ENCODE data around the gene DHX57. TPM values are rescaled to one million over a fixed set of nuclear protein-coding genes. Genes with fewer than 3 reads are reported as not detected.
A peak's percentile ranks its signal among the peaks of the same experiment; 100 is the strongest.

The DHX57 gene
- total RNA-seq, 2 donors from 2014 or later: 18.5 to 19.0 TPM

DNA sequence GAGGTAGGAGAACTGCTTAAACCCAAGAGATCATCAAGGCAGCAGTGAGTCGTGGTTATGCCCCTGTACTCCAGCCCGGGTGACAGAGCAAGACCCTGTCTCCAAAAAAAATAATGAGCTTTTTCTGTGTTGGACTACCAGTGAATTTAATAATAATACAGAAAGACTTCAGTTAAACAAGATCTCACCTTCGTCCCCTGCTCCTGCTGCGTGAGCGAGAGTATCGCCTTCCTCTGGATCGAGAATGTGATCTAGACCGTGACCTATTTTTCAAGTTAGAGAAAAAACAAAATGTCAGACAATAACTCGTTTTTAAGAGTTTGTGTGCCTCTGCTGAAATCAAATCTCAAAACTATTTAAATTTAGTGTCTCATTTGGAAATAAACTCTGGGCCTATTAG lies 127.3 kb downstream of the DHX57 start:
- 82% methylated on average over 9 of the region's 9 CpGs for WGBS
- Histone ChIP-seq H3K4me1 (replicated peaks) (peaks cover 2% of the 10 kb centered on the region), H3K27me3 (replicated peaks; ENCODE audit: insufficient read depth) (no peaks in the 10 kb centered on the region), H3K36me3 (no peaks in the 10 kb centered on the region), H3K9me3 (no peaks in the 10 kb centered on the region), H3K4me3 (no peak overlapping the region), H3K27ac (peak overlapping the region in 1 of 2 donors; percentile 2)
- intact Hi-C loops (cut with DNase I): no loop called here
- no peak for DNase-seq (ENCODE audit: low spot score)
- TF ChIP-seq, protein P1, sequence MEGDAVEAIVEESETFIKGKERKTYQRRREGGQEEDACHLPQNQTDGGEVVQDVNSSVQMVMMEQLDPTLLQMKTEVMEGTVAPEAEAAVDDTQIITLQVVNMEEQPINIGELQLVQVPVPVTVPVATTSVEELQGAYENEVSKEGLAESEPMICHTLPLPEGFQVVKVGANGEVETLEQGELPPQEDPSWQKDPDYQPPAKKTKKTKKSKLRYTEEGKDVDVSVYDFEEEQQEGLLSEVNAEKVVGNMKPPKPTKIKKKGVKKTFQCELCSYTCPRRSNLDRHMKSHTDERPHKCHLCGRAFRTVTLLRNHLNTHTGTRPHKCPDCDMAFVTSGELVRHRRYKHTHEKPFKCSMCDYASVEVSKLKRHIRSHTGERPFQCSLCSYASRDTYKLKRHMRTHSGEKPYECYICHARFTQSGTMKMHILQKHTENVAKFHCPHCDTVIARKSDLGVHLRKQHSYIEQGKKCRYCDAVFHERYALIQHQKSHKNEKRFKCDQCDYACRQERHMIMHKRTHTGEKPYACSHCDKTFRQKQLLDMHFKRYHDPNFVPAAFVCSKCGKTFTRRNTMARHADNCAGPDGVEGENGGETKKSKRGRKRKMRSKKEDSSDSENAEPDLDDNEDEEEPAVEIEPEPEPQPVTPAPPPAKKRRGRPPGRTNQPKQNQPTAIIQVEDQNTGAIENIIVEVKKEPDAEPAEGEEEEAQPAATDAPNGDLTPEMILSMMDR (IDR thresholded peaks at IDR 0.05): no peak
- no peak for TF ChIP-seq POLR2A (IDR thresholded peaks at IDR 0.05)
- TF ChIP-seq POLR2AphosphoS5 (IDR thresholded peaks at IDR 0.05): no peak

DNA sequence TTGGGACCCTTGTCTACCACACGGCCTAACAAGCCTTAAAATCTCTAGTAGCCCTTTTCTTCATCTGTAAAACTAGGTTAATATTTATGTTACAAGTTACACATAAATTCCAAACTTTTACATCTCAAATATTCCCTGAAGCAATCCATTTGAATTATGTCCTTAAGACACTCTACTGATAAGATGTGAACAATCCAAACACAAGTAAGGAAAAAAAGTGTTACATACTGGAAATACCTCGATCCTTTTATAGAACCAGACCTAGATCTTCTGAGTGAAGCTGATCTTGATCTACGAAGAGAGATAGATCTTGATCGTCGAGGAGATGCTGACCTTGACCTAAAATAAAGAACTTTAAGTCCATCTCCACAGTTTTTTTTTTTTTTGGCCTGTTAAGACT lies 127.9 kb downstream of the DHX57 start:
- peak overlapping the region in 1 of 2 donors; percentile 2 for H3K27ac ChIP-seq
- peaks cover 6% of the 10 kb centered on the region for H3K4me1 ChIP-seq (replicated peaks)
- H3K4me3 ChIP-seq: no peak overlapping the region
- no peak for DNase-seq (ENCODE audit: low spot score)
- H3K36me3 ChIP-seq: no peaks in the 10 kb centered on the region
- H3K27me3 ChIP-seq (replicated peaks; ENCODE audit: insufficient read depth): no peaks in the 10 kb centered on the region
- no peaks in the 10 kb centered on the region for H3K9me3 ChIP-seq
- intact Hi-C loops (cut with DNase I): no loop called here
- TF ChIP-seq POLR2AphosphoS5 (IDR thresholded peaks at IDR 0.05): no peak
- no peak for TF ChIP-seq POLR2A (IDR thresholded peaks at IDR 0.05)
- TF ChIP-seq, protein P1 (IDR thresholded peaks at IDR 0.05): no peak
- 46% methylated on average over 5 of the region's 5 CpGs for WGBS

Small RNA genes lying within 50 kb of the gene (small RNA-seq; reads per million reads assigned to genes)
- 0 reads per million in 2 donors for gene RNU6-851P

Other genes starting within 250 kb of the DHX57 start
- gene GALM, start 209.8 kb downstream of the DHX57 start, total RNA-seq: 10 to 100 TPM in 1 of 2 donors, 1 to 10 TPM in 1; 5.6 to 22.3 TPM
- 10 to 100 TPM; 73.2 to 84.4 TPM for gene SRSF7, start 124.6 kb downstream of the DHX57 start, total RNA-seq
- 1 to 10 TPM; 4.4 to 8.5 TPM for gene GEMIN6, start 97.7 kb downstream of the DHX57 start, total RNA-seq
- gene MORN2, start within 50 bp of the DHX57 start, total RNA-seq: 10 to 100 TPM; 26.1 to 34.2 TPM
- gene ARHGEF33, start 13.9 kb upstream of the DHX57 start, total RNA-seq: 1 to 10 TPM in 1 of 2 donors, under 1 TPM in 1; 0.96 to 2.2 TPM
- 10 to 100 TPM; 35.0 to 54.1 TPM for gene SOS1, start 245.1 kb upstream of the DHX57 start, total RNA-seq

Measured in prostate gland (tissue), 2 donors.